Measurements from ENCODE around the gene POLR2M.

Gene POLR2M

DNA sequence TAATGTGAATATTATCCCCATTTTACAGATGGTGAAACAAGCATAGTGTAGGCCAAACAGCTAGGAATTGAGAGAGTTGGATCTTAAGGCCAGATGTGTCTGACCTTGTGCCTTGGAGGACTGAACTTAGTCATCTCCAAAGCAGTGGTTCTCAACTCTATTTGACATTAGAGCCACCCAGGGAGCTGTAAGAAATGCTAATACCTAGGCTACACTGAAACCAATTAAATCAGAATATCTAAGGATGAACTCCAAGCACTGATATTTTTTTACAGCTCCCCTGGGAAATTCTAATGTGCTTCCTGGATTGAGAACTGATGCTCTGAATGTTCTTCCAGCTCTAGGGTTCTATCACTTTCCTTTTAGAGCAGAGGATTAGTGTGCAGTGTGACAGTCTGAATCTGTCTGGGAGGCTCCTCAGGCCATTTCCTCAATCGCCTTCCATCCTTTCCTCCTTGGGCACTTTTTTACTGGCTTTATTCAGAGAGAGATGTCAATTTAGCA is 32.3 kb downstream of the POLR2M start:
- DNase-seq (ENCODE audit: low read depth, low spot score) = no peak

GRCh38 chr15:57740048-57740447 is 33.5 kb downstream of the POLR2M start:
- no peak for DNase-seq (ENCODE audit: low read depth, low spot score)

DNA sequence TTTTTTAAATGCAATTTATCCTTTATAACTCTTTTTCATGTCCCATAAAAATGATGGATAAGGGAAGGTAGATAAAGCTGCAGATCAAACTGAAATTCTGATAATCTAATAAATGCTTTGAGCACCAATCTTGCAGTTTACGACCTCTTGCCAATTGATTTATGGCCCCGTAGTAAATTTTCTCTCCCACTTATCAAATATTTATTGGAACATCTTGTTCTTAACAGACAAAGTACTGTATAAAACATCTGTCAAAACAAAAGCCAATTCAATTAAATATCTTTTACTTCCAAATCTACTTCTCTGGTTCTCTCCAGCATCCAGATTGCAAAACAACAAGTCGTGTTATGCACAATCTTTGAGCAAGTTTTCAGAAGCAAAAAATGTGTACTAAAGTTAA is 34.6 kb downstream of the POLR2M start:
- no peak for DNase-seq (ENCODE audit: low read depth, low spot score)

GRCh38 chr15:57743424-57743823 is 36.9 kb downstream of the POLR2M start:
- DNase-seq (ENCODE audit: low read depth, low spot score) = no peak

GRCh38 chr15:57746786-57747185 is 40.3 kb downstream of the POLR2M start:
- DNase-seq (ENCODE audit: low read depth, low spot score) = no peak

DNA sequence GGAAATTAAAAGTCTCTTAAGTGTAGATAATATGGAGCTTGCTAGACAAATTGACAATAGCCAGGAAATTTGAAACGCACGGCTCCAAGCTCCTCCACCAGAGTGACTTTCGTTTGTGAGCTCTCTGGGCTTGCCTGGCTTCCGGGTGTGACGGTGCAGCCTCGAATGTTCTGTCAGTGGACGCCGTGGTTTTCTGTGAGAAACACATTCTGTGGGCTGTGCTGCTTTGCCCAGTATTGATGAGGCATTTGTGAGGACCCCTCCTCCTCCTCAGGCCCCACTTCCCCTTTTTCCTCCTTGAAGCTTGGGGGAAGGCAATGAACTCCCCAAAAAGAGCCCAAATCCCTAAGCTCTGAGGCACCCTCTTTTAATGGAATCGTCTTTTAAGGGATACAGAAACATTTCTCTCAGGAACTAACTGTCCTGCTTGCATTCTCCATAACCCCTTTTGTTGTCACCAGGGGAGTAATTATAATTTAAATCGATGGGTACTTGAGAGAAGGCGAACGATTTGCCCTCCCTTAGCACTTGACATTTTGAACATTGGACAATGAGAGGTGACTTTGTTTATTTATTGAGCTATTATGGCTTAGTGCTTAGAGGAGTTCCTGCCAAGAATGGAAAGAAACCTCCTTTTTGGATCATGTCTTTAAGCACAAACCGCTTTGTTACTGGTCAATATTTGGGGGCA is 40.8 kb downstream of the POLR2M start:
- no peak for DNase-seq (ENCODE audit: low read depth, low spot score)

- DNase-seq (ENCODE audit: low read depth, low spot score) = no peak
These were observed 44.8 kb downstream of the POLR2M start for GRCh38 chr15:57751177-57751800.

GRCh38 chr15:57752436-57752835 is 45.9 kb downstream of the POLR2M start:
- no peak for DNase-seq (ENCODE audit: low read depth, low spot score)

GRCh38 chr15:57752840-57753239 is 46.3 kb downstream of the POLR2M start:
- DNase-seq (ENCODE audit: low read depth, low spot score) = no peak

DNA sequence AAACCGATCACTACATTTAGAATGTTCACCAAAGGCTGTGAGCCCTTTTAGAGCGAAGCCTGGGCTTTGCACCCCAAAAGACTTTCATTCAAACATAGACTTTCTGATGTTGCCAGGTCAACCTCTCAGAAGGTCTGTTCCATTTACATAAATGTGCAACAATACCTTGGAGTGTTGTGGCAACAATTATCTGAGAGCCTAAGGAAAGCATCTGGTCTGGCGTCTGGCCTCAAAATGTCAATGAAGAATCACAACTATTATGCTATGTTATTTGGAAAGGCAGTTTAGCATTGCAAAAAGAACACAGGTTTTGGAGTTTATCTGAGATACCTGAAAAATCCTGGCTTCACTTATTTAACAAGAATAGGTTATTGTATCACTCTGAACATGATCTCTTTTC is 50.0 kb downstream of the POLR2M start:
- DNase-seq (ENCODE audit: low read depth, low spot score) = no peak

- DNase-seq (ENCODE audit: low read depth, low spot score) = no peak
These were observed 52.0 kb downstream of the POLR2M start for GRCh38 chr15:57758560-57758959.

DNA sequence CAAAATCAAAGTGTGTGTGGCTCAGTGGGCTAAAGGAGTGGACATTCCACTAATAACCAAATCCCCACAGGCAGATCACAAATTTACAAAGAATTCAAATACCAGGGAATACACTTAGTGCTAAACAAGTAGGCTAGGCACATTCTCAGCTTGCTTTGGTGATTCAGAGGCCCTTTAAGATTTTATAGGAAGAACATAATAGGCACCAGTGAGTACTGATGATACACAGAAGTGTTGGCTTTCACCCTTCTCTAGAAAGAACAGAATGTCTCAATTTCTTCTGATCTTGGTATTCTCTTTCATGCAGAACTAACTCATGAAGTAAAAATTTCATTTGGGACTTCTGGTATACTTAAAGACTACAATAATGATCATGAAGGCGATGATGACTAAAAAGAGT is 55.0 kb downstream of the POLR2M start:
- no peak for DNase-seq (ENCODE audit: low read depth, low spot score)

DNA sequence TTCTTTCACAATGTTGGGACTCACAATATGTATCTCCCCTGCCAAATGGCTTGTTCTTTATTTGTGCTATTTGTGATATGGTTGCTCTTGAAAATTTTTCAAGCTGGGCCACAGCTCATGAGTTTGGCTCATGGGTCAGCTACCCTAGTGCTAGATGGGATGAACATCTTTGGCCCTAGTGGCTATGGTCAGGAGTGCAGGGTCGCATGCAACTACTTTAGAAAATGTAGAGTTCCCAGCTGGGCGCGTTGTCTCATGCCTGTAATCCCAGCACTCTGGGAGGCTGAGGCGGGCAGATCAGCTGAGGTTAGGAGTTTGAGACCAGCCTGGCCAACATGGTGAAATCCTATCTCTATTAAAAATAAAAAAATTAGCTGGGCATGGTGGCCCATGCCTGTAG is 55.8 kb downstream of the POLR2M start:
- DNase-seq (ENCODE audit: low read depth, low spot score) = no peak

- no peak for DNase-seq (ENCODE audit: low read depth, low spot score)
These were observed 56.9 kb downstream of the POLR2M start for GRCh38 chr15:57763176-57763964.

Data from activated naive CD8-positive, alpha-beta T cell treated with anti-CD3 and anti-CD28 coated beads, Interleukin-2, amount 50 U/mL, for 16 hours (primary cell).